Measurements from ENCODE around the gene ABLIM3. TPM values are rescaled to one million over a fixed set of nuclear protein-coding genes. Genes with fewer than 3 reads are reported as not detected.

The ABLIM3 gene
- total and polyA plus RNA-seq, 2 experiments from 2014 or later: 0.19 to 2.2 TPM

DNA sequence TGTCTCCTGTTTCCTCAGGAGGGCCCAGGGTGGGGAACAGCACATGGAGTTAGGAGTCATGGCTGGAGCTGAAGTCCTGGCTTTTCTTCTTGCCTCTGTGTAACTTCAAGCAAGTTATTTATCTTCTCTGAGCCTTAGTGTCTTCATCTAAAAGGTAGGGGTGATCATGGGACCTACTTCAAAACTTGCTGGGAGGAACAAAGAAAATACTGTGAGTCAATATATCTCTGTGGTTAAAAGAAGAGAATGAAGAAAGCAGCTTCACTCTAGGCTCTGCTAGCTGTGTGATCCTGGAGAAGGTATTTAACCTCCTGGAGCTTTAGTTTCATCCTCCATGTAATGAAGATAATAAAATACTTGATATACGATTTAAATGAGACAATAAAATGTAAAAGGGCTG, 156.9 kb downstream of the ABLIM3 start:
- no peaks in the 10 kb centered on the region for H3K4me1 ChIP-seq (ENCODE audit: insufficient read depth)
- Mint-ChIP-seq H3K27me3 (ENCODE audit: insufficient read depth, low read depth, poor library complexity) (peaks cover 7% of the 10 kb centered on the region), H3K9me3 (no peaks in the 10 kb centered on the region), H3K36me3 (ENCODE audit: low read depth) (no peaks in the 10 kb centered on the region), H3K4me3 (no peak overlapping the region), H3K27ac (no peak overlapping the region), H3K4me1 (peaks cover 18% of the 10 kb centered on the region)
- no peak overlapping the region for H3K27ac ChIP-seq (ENCODE audit: low read depth)
- H4K20me1 ChIP-seq (replicated peaks; ENCODE audit: insufficient read depth): no peaks in the 10 kb centered on the region; the same call in 1 of the 2 replicates
- TF ChIP-seq EZH2phosphoT487 (IDR thresholded peaks at IDR 0.05; ENCODE audit: unreplicated experiment): no peak
- TF ChIP-seq NANOG (IDR thresholded peaks at IDR 0.05; ENCODE audit: borderline replicate concordance): no peak
- no peak for TF ChIP-seq STAT1 (IDR thresholded peaks at IDR 0.05; ENCODE audit: unreplicated experiment)
- TF ChIP-seq ZNF114 (CRISPR knock-in tag; IDR thresholded peaks at IDR 0.05): no peak
- no peak for TF ChIP-seq POLR2AphosphoS5 (IDR thresholded peaks at IDR 0.05; ENCODE audit: low read depth)
- TF ChIP-seq JUNB (IDR thresholded peaks at IDR 0.05; ENCODE audit: unreplicated experiment): no peak
- TF ChIP-seq EZH2 (IDR thresholded peaks at IDR 0.05; ENCODE audit: low read depth, unreplicated experiment): no peak
- TF ChIP-seq, protein P1, sequence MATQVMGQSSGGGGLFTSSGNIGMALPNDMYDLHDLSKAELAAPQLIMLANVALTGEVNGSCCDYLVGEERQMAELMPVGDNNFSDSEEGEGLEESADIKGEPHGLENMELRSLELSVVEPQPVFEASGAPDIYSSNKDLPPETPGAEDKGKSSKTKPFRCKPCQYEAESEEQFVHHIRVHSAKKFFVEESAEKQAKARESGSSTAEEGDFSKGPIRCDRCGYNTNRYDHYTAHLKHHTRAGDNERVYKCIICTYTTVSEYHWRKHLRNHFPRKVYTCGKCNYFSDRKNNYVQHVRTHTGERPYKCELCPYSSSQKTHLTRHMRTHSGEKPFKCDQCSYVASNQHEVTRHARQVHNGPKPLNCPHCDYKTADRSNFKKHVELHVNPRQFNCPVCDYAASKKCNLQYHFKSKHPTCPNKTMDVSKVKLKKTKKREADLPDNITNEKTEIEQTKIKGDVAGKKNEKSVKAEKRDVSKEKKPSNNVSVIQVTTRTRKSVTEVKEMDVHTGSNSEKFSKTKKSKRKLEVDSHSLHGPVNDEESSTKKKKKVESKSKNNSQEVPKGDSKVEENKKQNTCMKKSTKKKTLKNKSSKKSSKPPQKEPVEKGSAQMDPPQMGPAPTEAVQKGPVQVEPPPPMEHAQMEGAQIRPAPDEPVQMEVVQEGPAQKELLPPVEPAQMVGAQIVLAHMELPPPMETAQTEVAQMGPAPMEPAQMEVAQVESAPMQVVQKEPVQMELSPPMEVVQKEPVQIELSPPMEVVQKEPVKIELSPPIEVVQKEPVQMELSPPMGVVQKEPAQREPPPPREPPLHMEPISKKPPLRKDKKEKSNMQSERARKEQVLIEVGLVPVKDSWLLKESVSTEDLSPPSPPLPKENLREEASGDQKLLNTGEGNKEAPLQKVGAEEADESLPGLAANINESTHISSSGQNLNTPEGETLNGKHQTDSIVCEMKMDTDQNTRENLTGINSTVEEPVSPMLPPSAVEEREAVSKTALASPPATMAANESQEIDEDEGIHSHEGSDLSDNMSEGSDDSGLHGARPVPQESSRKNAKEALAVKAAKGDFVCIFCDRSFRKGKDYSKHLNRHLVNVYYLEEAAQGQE (IDR thresholded peaks at IDR 0.05; ENCODE audit: unreplicated experiment): no peak
- TF ChIP-seq, protein P2, sequence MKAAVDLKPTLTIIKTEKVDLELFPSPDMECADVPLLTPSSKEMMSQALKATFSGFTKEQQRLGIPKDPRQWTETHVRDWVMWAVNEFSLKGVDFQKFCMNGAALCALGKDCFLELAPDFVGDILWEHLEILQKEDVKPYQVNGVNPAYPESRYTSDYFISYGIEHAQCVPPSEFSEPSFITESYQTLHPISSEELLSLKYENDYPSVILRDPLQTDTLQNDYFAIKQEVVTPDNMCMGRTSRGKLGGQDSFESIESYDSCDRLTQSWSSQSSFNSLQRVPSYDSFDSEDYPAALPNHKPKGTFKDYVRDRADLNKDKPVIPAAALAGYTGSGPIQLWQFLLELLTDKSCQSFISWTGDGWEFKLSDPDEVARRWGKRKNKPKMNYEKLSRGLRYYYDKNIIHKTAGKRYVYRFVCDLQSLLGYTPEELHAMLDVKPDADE (IDR thresholded peaks at IDR 0.05): no peak
- no peaks in the 10 kb centered on the region for H3F3A ChIP-seq (replicated peaks; ENCODE audit: low read depth)
- DNase-seq (ENCODE audit: low spot score) (no peak), ATAC-seq (no peak)
- H3K27me3 ChIP-seq (ENCODE audit: insufficient read depth): no peaks in the 10 kb centered on the region
- H3K79me2 ChIP-seq (replicated peaks; ENCODE audit: insufficient read depth): no peaks in the 10 kb centered on the region
- H3K4me2 ChIP-seq: no peak overlapping the region
- H2AFZ ChIP-seq: no peak overlapping the region
- no peak overlapping the region for H3K4me3 ChIP-seq
- H3K9me2 ChIP-seq (ENCODE audit: insufficient read depth): no peaks in the 10 kb centered on the region
- H3K36me3 ChIP-seq (ENCODE audit: insufficient read depth): no peaks in the 10 kb centered on the region

DNA sequence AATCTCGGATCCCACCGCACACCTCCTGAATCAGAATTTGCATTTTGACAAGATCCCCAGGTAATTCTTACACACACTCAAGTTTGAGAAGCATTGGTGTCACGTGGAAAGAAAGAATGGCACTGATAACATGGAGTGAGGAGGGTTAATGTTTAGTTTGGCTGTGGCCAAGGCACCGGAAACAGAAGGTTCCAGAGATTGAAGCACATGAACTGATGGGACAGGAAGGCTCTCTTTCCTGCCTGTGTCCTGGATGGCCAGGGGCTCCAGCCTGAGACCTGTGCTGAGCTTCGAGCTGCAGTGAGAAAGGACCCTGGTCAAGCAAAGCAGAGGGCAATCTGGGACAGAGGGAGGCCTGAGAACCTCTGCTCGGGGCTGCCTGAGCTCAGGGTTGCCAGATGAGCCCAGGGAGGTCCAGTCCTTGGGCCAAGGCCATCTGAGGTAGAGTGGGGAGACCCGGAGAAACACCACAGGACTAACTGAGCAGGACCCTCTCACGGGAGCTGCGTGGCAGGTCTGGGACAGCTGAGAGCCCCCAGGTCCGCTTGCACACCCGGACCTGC, 157.6 kb downstream of the ABLIM3 start:
- TF ChIP-seq STAT1 (IDR thresholded peaks at IDR 0.05; ENCODE audit: unreplicated experiment) (no peak), POLR2AphosphoS5 (IDR thresholded peaks at IDR 0.05; ENCODE audit: low read depth) (no peak)
- TF ChIP-seq, protein P3, sequence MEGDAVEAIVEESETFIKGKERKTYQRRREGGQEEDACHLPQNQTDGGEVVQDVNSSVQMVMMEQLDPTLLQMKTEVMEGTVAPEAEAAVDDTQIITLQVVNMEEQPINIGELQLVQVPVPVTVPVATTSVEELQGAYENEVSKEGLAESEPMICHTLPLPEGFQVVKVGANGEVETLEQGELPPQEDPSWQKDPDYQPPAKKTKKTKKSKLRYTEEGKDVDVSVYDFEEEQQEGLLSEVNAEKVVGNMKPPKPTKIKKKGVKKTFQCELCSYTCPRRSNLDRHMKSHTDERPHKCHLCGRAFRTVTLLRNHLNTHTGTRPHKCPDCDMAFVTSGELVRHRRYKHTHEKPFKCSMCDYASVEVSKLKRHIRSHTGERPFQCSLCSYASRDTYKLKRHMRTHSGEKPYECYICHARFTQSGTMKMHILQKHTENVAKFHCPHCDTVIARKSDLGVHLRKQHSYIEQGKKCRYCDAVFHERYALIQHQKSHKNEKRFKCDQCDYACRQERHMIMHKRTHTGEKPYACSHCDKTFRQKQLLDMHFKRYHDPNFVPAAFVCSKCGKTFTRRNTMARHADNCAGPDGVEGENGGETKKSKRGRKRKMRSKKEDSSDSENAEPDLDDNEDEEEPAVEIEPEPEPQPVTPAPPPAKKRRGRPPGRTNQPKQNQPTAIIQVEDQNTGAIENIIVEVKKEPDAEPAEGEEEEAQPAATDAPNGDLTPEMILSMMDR (conservative IDR thresholded peaks at IDR 0.05; ENCODE audit: low read depth in 2 of 2): no peak
- Histone ChIP-seq H2AFZ (no peak overlapping the region), H3K27me3 (ENCODE audit: insufficient read depth) (no peaks in the 10 kb centered on the region), H3F3A (replicated peaks; ENCODE audit: low read depth) (no peaks in the 10 kb centered on the region), H3K9me2 (ENCODE audit: insufficient read depth) (no peaks in the 10 kb centered on the region), H3K4me1 (ENCODE audit: insufficient read depth) (no peaks in the 10 kb centered on the region), H3K79me2 (replicated peaks; ENCODE audit: insufficient read depth) (no peaks in the 10 kb centered on the region), H3K4me3 (no peak overlapping the region), H4K20me1 (replicated peaks; ENCODE audit: insufficient read depth) (no peaks in the 10 kb centered on the region), H3K4me2 (no peak overlapping the region), H3K27ac (ENCODE audit: low read depth) (no peak overlapping the region), H3K36me3 (ENCODE audit: insufficient read depth) (no peaks in the 10 kb centered on the region)
- no peaks in the 10 kb centered on the region for H3K9me3 Mint-ChIP-seq
- H3K4me1 Mint-ChIP-seq: peaks cover 18% of the 10 kb centered on the region
- no peak overlapping the region for H3K27ac Mint-ChIP-seq
- DNase-seq (ENCODE audit: low spot score) (no peak), ATAC-seq (no peak)
- peaks cover 7% of the 10 kb centered on the region for H3K27me3 Mint-ChIP-seq (ENCODE audit: insufficient read depth, low read depth, poor library complexity)
- H3K36me3 Mint-ChIP-seq (ENCODE audit: low read depth): no peaks in the 10 kb centered on the region
- no peak overlapping the region for H3K4me3 Mint-ChIP-seq

Data from GM23338 (cell line).